ENCODE measurements around the gene PLEKHJ1.

The PLEKHJ1 gene

GRCh38 chr19:2237869-2238153 is 1.7 kb upstream of the PLEKHJ1 start:
- H3K4me3 ChIP-seq (ENCODE audit: low read depth, low read length), result peak overlapping the region; percentile 90
- no peak for DNase-seq (ENCODE audit: low read depth)
- TF ChIP-seq, protein P1, sequence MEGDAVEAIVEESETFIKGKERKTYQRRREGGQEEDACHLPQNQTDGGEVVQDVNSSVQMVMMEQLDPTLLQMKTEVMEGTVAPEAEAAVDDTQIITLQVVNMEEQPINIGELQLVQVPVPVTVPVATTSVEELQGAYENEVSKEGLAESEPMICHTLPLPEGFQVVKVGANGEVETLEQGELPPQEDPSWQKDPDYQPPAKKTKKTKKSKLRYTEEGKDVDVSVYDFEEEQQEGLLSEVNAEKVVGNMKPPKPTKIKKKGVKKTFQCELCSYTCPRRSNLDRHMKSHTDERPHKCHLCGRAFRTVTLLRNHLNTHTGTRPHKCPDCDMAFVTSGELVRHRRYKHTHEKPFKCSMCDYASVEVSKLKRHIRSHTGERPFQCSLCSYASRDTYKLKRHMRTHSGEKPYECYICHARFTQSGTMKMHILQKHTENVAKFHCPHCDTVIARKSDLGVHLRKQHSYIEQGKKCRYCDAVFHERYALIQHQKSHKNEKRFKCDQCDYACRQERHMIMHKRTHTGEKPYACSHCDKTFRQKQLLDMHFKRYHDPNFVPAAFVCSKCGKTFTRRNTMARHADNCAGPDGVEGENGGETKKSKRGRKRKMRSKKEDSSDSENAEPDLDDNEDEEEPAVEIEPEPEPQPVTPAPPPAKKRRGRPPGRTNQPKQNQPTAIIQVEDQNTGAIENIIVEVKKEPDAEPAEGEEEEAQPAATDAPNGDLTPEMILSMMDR (IDR thresholded peaks at IDR 0.05; ENCODE audit: control insufficient read depth, extremely low read depth, insufficient read depth), result no peak

- H3K4me3 ChIP-seq (ENCODE audit: low read depth, low read length), result peak overlapping the region; percentile 90
- DNase-seq (ENCODE audit: low read depth), result no peak
- TF ChIP-seq, protein P1 (IDR thresholded peaks at IDR 0.05; ENCODE audit: control insufficient read depth, extremely low read depth, insufficient read depth), result no peak
These were observed 1.1 kb upstream of the PLEKHJ1 start for GRCh38 chr19:2237051-2237868.

DNA sequence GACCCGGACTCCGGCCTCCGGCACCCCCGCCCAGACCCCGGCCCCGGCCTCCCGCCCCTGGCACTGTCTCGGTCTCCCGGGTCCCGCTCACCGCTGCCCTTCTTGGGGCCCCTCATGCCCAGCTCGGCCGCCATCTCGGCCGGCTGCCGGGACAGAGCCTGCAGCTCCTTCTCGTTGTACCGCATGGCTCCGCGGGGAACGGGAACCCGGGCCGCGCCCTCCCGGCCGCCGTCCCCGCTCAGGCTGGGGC is 140 bp downstream of the PLEKHJ1 start:
- TF ChIP-seq, protein P1 (IDR thresholded peaks at IDR 0.05; ENCODE audit: control insufficient read depth, extremely low read depth, insufficient read depth), result no peak
- no peak for DNase-seq (ENCODE audit: low read depth)

DNA sequence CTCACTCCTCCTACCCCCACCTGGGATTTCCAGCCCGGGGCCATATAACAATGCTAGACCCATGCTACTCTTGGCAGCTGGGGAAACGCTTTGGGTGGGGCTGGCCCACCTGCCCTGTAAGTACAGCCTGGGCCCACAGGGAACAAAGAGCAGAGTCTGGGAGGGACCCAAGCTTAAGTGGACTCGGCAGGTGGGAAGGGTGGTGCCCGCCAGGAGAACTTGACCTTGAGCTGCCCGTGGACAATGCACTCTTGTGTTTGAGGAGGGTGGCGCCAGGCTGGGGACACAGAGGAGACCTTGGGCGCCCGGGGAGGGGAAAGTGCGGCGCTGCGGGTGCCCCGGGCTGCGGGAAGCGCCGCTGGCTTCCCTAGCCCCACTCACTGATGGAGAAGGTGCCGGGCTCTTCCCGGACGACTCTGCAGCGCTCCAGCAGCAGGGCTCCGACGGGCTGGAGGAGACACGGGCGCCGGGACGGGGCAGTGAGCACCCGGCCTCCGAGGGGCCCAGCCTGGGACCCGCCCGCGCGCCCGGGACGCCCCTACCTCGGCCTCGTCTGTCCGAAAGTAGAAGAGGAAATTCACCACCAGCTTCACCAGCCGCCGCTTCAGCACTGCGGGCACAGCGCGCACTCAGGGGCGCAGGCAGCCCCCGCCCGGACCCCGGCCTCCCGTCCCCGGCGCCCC is 607 bp downstream of the PLEKHJ1 start:
- H3K4me3 ChIP-seq (ENCODE audit: low read depth, low read length), result peak overlapping the region; percentile 90
- no peak for DNase-seq (ENCODE audit: low read depth)
- TF ChIP-seq, protein P1 (IDR thresholded peaks at IDR 0.05; ENCODE audit: control insufficient read depth, extremely low read depth, insufficient read depth), result no peak

More for the DNA sequence above, 140 bp downstream of the PLEKHJ1 start:
- H3K4me3 ChIP-seq (ENCODE audit: low read depth, low read length), result peak overlapping the region; percentile 90

GRCh38 chr19:2234996-2235380 is 1.1 kb downstream of the PLEKHJ1 start:
- no peak for DNase-seq (ENCODE audit: low read depth)
- H3K4me3 ChIP-seq (ENCODE audit: low read depth, low read length), result peak overlapping the region; percentile 90

GRCh38 chr19:2233601-2234280 is 2.4 kb downstream of the PLEKHJ1 start:
- no peak for DNase-seq (ENCODE audit: low read depth)
- TF ChIP-seq, protein P1 (IDR thresholded peaks at IDR 0.05; ENCODE audit: control insufficient read depth, extremely low read depth, insufficient read depth), result no peak

More at GRCh38 chr19:2234996-2235380, 1.1 kb downstream of the PLEKHJ1 start:
- TF ChIP-seq, protein P1 (IDR thresholded peaks at IDR 0.05; ENCODE audit: control insufficient read depth, extremely low read depth, insufficient read depth), result no peak

More at GRCh38 chr19:2233601-2234280, 2.4 kb downstream of the PLEKHJ1 start:
- H3K4me3 ChIP-seq (ENCODE audit: low read depth, low read length), result no peak overlapping the region

Data from LNCaP clone FGC (cell line).